ENCODE measurements around the gene SMPDL3B.

Gene SMPDL3B

DNA sequence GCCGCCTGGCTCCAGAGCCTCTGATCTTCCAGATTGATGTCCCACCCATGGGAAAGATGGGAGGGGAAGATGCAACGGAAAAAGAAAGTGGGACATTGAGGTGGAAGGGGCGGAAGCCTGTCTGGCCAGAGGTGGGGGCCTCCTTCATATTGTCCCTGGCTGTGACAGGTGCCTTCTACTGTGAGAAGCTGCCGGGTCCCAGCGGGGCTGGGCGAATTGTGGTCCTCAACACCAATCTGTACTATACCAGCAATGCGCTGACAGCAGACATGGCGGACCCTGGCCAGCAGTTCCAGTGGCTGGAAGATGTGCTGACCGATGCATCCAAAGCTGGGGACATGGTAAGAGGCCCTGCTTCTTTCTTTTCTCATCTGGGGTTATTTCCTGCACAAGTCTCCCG, 19.4 kb downstream of the SMPDL3B start:
- no peak overlapping the region for H3K9ac ChIP-seq (ENCODE audit: low read depth, low read length)
- H3K4me1 ChIP-seq (ENCODE audit: insufficient read depth, low read length): no peaks in the 10 kb centered on the region
- H3K36me3 ChIP-seq (ENCODE audit: insufficient read depth, low read length): peaks cover 3% of the 10 kb centered on the region
- H3K9me3 ChIP-seq (ENCODE audit: control insufficient read depth, insufficient read depth, low read length): no peaks in the 10 kb centered on the region

GRCh38 chr1:27955076-27955475, 20.3 kb downstream of the SMPDL3B start:
- Histone ChIP-seq H3K9me3 (ENCODE audit: control insufficient read depth, insufficient read depth, low read length) (no peaks in the 10 kb centered on the region), H3K4me1 (ENCODE audit: insufficient read depth, low read length) (no peaks in the 10 kb centered on the region), H3K36me3 (ENCODE audit: insufficient read depth, low read length) (peaks cover 3% of the 10 kb centered on the region), H3K9ac (ENCODE audit: low read depth, low read length) (no peak overlapping the region)

GRCh38 chr1:27956761-27957160, 22.0 kb downstream of the SMPDL3B start:
- peaks cover 3% of the 10 kb centered on the region for H3K36me3 ChIP-seq (ENCODE audit: insufficient read depth, low read length)
- peaks cover 6% of the 10 kb centered on the region; the same call in 1 of the 2 replicates for H3K4me1 ChIP-seq (ENCODE audit: insufficient read depth, low read length)

DNA sequence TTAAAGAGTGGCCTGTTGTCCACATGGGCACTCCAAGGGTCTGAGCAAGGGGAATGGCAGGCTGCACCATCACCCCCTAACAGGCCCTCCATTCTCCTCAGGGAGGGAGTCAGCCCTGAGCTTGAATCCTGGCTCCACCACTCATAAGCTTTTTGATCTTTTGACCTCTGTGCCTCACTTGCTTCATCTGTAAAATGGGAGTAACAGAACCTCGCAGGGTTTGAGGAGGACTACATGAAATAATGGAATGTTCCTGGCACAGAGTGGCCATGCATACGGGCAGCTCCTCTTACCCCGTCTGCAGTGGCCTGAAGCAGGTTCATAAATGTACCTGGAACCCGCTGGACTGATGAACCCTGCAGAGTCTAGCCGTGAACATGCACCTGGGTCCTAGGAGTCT, 22.9 kb downstream of the SMPDL3B start:
- Histone ChIP-seq H3K4me1 (ENCODE audit: insufficient read depth, low read length) (peaks cover 7% of the 10 kb centered on the region; the same call in 1 of the 2 replicates), H3K9me3 (ENCODE audit: control insufficient read depth, insufficient read depth, low read length) (no peaks in the 10 kb centered on the region), H3K36me3 (ENCODE audit: insufficient read depth, low read length) (peaks cover 3% of the 10 kb centered on the region), H3K9ac (ENCODE audit: low read depth, low read length) (no peak overlapping the region)

More at GRCh38 chr1:27956761-27957160, 22.0 kb downstream of the SMPDL3B start:
- H3K9me3 ChIP-seq (ENCODE audit: control insufficient read depth, insufficient read depth, low read length): no peaks in the 10 kb centered on the region
- no peak overlapping the region for H3K9ac ChIP-seq (ENCODE audit: low read depth, low read length)

DNA sequence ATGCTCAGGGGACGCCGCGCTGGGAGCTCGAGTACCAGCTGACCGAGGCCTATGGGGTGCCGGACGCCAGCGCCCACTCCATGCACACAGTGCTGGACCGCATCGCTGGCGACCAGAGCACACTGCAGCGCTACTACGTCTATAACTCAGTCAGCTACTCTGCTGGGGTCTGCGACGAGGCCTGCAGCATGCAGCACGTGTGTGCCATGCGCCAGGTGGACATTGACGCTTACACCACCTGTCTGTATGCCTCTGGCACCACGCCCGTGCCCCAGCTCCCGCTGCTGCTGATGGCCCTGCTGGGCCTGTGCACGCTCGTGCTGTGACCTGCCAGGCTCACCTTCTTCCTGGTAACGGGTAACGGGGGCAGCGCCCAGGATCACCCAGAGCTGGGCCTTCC, 23.7 kb downstream of the SMPDL3B start:
- Histone ChIP-seq H3K9me3 (ENCODE audit: control insufficient read depth, insufficient read depth, low read length) (no peaks in the 10 kb centered on the region), H3K4me1 (ENCODE audit: insufficient read depth, low read length) (peaks cover 7% of the 10 kb centered on the region; the same call in 1 of the 2 replicates), H3K9ac (ENCODE audit: low read depth, low read length) (no peak overlapping the region), H3K36me3 (ENCODE audit: insufficient read depth, low read length) (peaks cover under 1% of the 10 kb centered on the region; the same call in 1 of the 2 replicates)

- no peaks in the 10 kb centered on the region for H3K9me3 ChIP-seq (ENCODE audit: control insufficient read depth, insufficient read depth, low read length)
- peaks cover 7% of the 10 kb centered on the region; the same call in 1 of the 2 replicates for H3K4me1 ChIP-seq (ENCODE audit: insufficient read depth, low read length)
- peak within 1 kb of the TSS; percentile 70 for H3K9ac ChIP-seq (ENCODE audit: low read depth, low read length)
- 0 out of 2 replicates have a peak, but pooled peaks cover 2% of the 10 kb centered on the region for H3K36me3 ChIP-seq (ENCODE audit: insufficient read depth, low read length)
Measured at GRCh38 chr1:27959792-27960603, 25.2 kb downstream of the SMPDL3B start, which contains the start of gene XKR8. TSS of gene XKR8 (plus strand) at chr1:27959973. CDS start at chr1:27960070, 97 bp downstream.

DNA sequence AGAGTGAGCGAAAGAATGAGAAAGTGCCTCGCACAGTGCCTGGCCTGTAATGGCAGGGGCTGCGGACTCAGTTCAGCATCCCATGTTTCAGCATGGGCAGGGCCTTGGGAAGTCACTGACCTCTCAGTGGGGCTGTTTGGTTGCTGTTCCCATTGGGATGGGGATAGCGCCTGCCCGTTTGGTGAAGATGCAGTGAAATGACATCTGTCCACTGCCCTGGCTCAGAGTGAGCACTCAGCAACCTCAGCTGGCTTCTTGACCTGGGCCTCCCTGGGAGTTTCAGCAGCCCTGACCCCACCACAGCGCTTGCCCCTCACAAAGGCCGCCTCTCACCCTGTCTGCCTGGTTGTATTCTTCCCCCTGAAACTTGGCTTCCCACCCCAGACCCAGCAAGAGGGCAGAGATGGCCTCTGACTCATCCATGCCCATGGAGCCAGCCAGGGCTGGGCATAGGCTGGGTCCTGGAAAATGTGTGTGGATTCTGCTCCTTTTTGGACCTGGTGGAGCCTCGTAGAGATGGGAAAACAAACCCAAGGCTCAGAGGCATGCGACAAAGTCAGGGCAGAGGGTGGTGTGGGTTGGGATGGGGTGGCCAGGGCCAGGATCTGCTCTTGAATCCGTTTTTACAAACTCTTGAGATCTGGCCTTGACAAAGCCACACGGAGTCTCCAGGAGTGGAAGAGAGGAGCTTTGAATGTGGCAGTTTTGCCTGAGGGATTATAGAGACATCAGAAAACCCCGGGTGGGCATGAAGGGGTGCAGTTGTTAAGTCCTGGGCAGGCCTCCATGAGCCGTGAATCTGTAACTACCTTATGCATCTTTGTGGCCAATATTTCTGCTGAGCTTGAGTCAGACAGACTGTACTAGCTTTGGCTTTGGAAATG, 26.2 kb downstream of the SMPDL3B start:
- H3K9me3 ChIP-seq (ENCODE audit: control insufficient read depth, insufficient read depth, low read length): no peaks in the 10 kb centered on the region
- 0 out of 2 replicates have a peak, but pooled peaks cover 2% of the 10 kb centered on the region for H3K36me3 ChIP-seq (ENCODE audit: insufficient read depth, low read length)
- H3K4me1 ChIP-seq (ENCODE audit: insufficient read depth, low read length): peaks cover 7% of the 10 kb centered on the region; the same call in 1 of the 2 replicates
- H3K9ac ChIP-seq (ENCODE audit: low read depth, low read length): peak overlapping the region; percentile 70

DNA sequence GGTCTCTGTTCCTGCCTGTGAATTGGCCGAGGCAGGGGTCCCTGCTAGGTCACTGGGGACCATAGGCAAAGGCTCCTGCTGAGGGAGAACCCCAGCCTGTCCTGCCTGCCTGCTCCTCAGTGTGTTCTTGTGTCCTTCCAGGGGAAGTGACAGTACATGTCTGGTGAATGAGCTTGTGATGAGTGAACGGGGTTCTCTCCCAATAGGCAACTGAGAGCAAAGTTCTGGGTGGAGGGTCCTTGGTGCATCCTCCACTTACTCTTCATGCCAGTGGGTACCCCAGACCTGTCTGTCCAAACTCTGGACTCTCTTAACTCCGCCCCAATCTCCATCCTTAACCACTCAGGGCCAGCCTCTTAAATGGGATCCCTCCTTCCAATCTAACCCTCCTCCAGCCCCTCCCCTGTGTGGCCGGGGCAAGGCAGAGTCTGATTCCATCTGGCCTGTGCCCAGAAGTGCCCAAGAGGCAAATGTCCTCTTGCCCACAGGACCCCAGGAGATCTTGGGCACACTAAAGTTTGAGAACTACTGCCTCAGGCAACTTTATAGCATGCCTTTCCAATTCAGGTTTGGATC, 26.9 kb downstream of the SMPDL3B start:
- peaks cover 7% of the 10 kb centered on the region; the same call in 1 of the 2 replicates for H3K4me1 ChIP-seq (ENCODE audit: insufficient read depth, low read length)
- H3K36me3 ChIP-seq (ENCODE audit: insufficient read depth, low read length): 0 out of 2 replicates have a peak, but pooled peaks cover 2% of the 10 kb centered on the region
- no peaks in the 10 kb centered on the region for H3K9me3 ChIP-seq (ENCODE audit: control insufficient read depth, insufficient read depth, low read length)
- H3K9ac ChIP-seq (ENCODE audit: low read depth, low read length): no peak overlapping the region

DNA sequence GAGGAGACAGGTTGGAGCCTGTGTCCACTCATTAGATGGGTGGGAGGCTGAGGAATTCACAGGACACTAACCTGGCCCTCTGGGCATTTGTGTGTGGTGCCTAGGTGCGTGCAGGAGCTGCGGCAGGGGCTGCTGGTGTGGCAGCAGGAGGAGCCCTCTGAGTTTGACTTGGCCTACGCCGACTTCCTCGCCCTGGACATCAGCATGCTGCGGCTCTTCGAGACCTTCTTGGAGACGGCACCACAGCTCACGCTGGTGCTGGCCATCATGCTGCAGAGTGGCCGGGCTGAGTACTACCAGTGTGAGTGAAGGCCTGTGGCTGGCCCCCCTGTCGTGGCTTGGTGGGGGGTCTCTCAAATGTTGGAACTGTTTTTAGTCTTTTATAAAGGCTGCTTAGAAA, 28.6 kb downstream of the SMPDL3B start:
- peaks cover 7% of the 10 kb centered on the region; the same call in 1 of the 2 replicates for H3K4me1 ChIP-seq (ENCODE audit: insufficient read depth, low read length)
- H3K36me3 ChIP-seq (ENCODE audit: insufficient read depth, low read length): 0 out of 2 replicates have a peak, but pooled peaks cover 2% of the 10 kb centered on the region
- H3K9ac ChIP-seq (ENCODE audit: low read depth, low read length): no peak overlapping the region
- no peaks in the 10 kb centered on the region for H3K9me3 ChIP-seq (ENCODE audit: control insufficient read depth, insufficient read depth, low read length)

GRCh38 chr1:27966402-27967105, 31.8 kb downstream of the SMPDL3B start:
- H3K4me1 ChIP-seq (ENCODE audit: insufficient read depth, low read length): peaks cover 2% of the 10 kb centered on the region; the same call in 1 of the 2 replicates
- H3K36me3 ChIP-seq (ENCODE audit: insufficient read depth, low read length): 0 out of 2 replicates have a peak, but pooled peaks cover 2% of the 10 kb centered on the region
- H3K9ac ChIP-seq (ENCODE audit: low read depth, low read length): no peak overlapping the region

GRCh38 chr1:27967106-27967883, 32.5 kb downstream of the SMPDL3B start:
- H3K9me3 ChIP-seq (ENCODE audit: control insufficient read depth, insufficient read depth, low read length): no peaks in the 10 kb centered on the region
- H3K36me3 ChIP-seq (ENCODE audit: insufficient read depth, low read length): 0 out of 2 replicates have a peak, but pooled peaks cover 2% of the 10 kb centered on the region
- H3K9ac ChIP-seq (ENCODE audit: low read depth, low read length): no peak overlapping the region
- no peaks in the 10 kb centered on the region for H3K4me1 ChIP-seq (ENCODE audit: insufficient read depth, low read length)

More at GRCh38 chr1:27966402-27967105, 31.8 kb downstream of the SMPDL3B start:
- H3K9me3 ChIP-seq (ENCODE audit: control insufficient read depth, insufficient read depth, low read length): no peaks in the 10 kb centered on the region

DNA sequence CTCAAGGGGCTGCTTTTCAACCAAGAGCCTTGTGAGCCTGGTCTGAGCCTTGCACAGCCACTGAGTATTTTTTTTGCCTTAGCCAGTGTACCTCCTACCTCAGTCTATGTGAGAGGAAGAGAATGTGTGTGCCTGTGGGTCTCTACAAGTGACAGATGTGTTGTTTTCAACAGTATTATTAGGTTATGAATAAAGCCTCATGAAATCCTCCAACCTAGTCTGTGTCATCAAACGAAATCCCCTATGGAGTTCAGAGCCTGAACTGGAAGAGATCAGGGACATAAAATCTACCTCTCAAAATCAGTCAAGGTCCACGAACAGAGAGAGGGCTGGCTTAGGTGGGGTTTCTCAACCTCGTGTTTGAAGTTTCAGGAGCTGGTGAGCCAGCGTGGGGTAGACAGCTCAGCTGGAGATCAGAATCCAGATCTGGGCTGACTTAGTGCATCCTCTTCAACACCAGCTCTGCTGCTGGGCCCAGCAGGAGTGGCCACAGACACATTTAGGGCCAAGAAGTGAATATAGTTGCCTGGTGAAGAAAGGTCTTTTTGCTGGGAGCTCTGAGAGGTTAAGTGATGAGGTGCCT, 33.2 kb downstream of the SMPDL3B start:
- H3K9me3 ChIP-seq (ENCODE audit: control insufficient read depth, insufficient read depth, low read length): no peaks in the 10 kb centered on the region
- H3K36me3 ChIP-seq (ENCODE audit: insufficient read depth, low read length): 0 out of 2 replicates have a peak, but pooled peaks cover 2% of the 10 kb centered on the region
- no peak overlapping the region for H3K9ac ChIP-seq (ENCODE audit: low read depth, low read length)
- no peaks in the 10 kb centered on the region for H3K4me1 ChIP-seq (ENCODE audit: insufficient read depth, low read length)
